Measurements from ENCODE around the gene TCF23.

TCF23 gene

GRCh38 chr2:27170581-27171337 lies 22.0 kb downstream of the TCF23 start:
- H3K9me3 ChIP-seq (ENCODE audit: control insufficient read depth, low read length), result no peaks in the 10 kb centered on the region
- H3K27me3 ChIP-seq (ENCODE audit: control insufficient read depth in 1 of 2, insufficient read depth in 1 of 2, low read length in 2 of 2), result peaks cover 0 to 61% of the 10 kb centered on the region in 2 experiments
- no peak overlapping the region for H2AFZ ChIP-seq (ENCODE audit: low read depth, low read length)
- 93% methylated on average over 5 of the region's 6 CpGs for WGBS
- H2AK5ac ChIP-seq (ENCODE audit: low read length, severe bottlenecking), result no peak overlapping the region
- peak overlapping the region; percentile 60 for H3K9ac ChIP-seq (ENCODE audit: low read length)
- H4K91ac ChIP-seq (ENCODE audit: low read length), result no peak overlapping the region
- no peak overlapping the region for H3K14ac ChIP-seq (ENCODE audit: low read length in 2 of 2)
- no peak overlapping the region for H3K4me2 ChIP-seq (ENCODE audit: low read length, poor library complexity, severe bottlenecking)
- no peaks in the 10 kb centered on the region for H3K79me1 ChIP-seq (replicated peaks; ENCODE audit: low read length, poor library complexity, severe bottlenecking)
- H2BK12ac ChIP-seq (ENCODE audit: low read length in 2 of 2), result no peak overlapping the region
- no peak overlapping the region for H3K18ac ChIP-seq (ENCODE audit: low read depth in 1 of 2, low read length in 2 of 2)
- DNase-seq, result no peak
- no peak overlapping the region for H2BK5ac ChIP-seq (ENCODE audit: low read depth, low read length, poor library complexity, severe bottlenecking)
- no peak overlapping the region for H4K8ac ChIP-seq (ENCODE audit: low read length)
- no peak overlapping the region for H3K23ac ChIP-seq (ENCODE audit: low read length in 2 of 2)
- H3K27ac ChIP-seq (ENCODE audit: low read length, poor library complexity, severe bottlenecking), result no peak overlapping the region
- no peak overlapping the region for H3K4me3 ChIP-seq (ENCODE audit: insufficient read depth in 1 of 2, low read depth in 1 of 2, low read length in 2 of 2)
- H3K4ac ChIP-seq (ENCODE audit: low read depth in 1 of 2, low read length in 2 of 2), result no peak overlapping the region
- no peak overlapping the region for H2BK120ac ChIP-seq (ENCODE audit: low read depth, low read length)
- H2BK15ac ChIP-seq (ENCODE audit: low read depth, poor library complexity, severe bottlenecking), result no peak overlapping the region
- H3K36me3 ChIP-seq (ENCODE audit: control insufficient read depth in 1 of 2, insufficient read depth in 2 of 2, low read depth in 1 of 2, low read length in 2 of 2), result no peaks in the 10 kb centered on the region
- H3K4me1 ChIP-seq (ENCODE audit: control insufficient read depth, insufficient read depth, low read depth, low read length), result peaks cover 3% of the 10 kb centered on the region

- WGBS, result 76% methylated on average over 8 of the region's 8 CpGs
These were observed 22.6 kb downstream of the TCF23 start for GRCh38 chr2:27171351-27171848.

GRCh38 chr2:27174638-27175037 lies 25.8 kb downstream of the TCF23 start:
- Histone ChIP-seq H3K18ac (ENCODE audit: low read depth in 1 of 2, low read length in 2 of 2) (no peak overlapping the region), H4K91ac (ENCODE audit: low read length) (no peak overlapping the region), H3K79me1 (replicated peaks; ENCODE audit: low read length, poor library complexity, severe bottlenecking) (no peaks in the 10 kb centered on the region), H3K27me3 (ENCODE audit: control insufficient read depth in 1 of 2, insufficient read depth in 1 of 2, low read length in 2 of 2) (peaks cover 0 to 62% of the 10 kb centered on the region in 2 experiments), H4K8ac (ENCODE audit: low read length) (no peak overlapping the region), H3K4me3 (ENCODE audit: insufficient read depth in 1 of 2, low read depth in 1 of 2, low read length in 2 of 2) (no peak overlapping the region), H3K9me3 (ENCODE audit: control insufficient read depth, low read length) (no peaks in the 10 kb centered on the region), H2AFZ (ENCODE audit: low read depth, low read length) (no peak overlapping the region), H3K4me2 (ENCODE audit: low read length, poor library complexity, severe bottlenecking) (no peak overlapping the region), H3K4ac (ENCODE audit: low read depth in 1 of 2, low read length in 2 of 2) (no peak overlapping the region), H3K9ac (ENCODE audit: low read length) (no peak overlapping the region), H2BK12ac (ENCODE audit: low read length in 2 of 2) (no peak overlapping the region), H3K36me3 (ENCODE audit: control insufficient read depth in 1 of 2, insufficient read depth in 2 of 2, low read depth in 1 of 2, low read length in 2 of 2) (no peaks in the 10 kb centered on the region), H3K4me1 (ENCODE audit: control insufficient read depth, insufficient read depth, low read depth, low read length) (peaks cover 4% of the 10 kb centered on the region), H2BK15ac (ENCODE audit: low read depth, poor library complexity, severe bottlenecking) (no peak overlapping the region), H2AK5ac (ENCODE audit: low read length, severe bottlenecking) (no peak overlapping the region), H3K23ac (ENCODE audit: low read length in 2 of 2) (no peak overlapping the region), H3K14ac (ENCODE audit: low read length in 2 of 2) (no peak overlapping the region), H3K27ac (ENCODE audit: low read length, poor library complexity, severe bottlenecking) (no peak overlapping the region), H2BK5ac (ENCODE audit: low read depth, low read length, poor library complexity, severe bottlenecking) (no peak overlapping the region), H2BK120ac (ENCODE audit: low read depth, low read length) (no peak overlapping the region)
- 67% methylated on average over 6 of the region's 6 CpGs for WGBS
- peak; percentile 18 for DNase-seq

More at GRCh38 chr2:27171351-27171848, 22.6 kb downstream of the TCF23 start:
- Histone ChIP-seq H2BK15ac (ENCODE audit: low read depth, poor library complexity, severe bottlenecking) (no peak overlapping the region), H3K27ac (ENCODE audit: low read length, poor library complexity, severe bottlenecking) (no peak overlapping the region), H3K27me3 (ENCODE audit: control insufficient read depth in 1 of 2, insufficient read depth in 1 of 2, low read length in 2 of 2) (peaks cover 0 to 61% of the 10 kb centered on the region in 2 experiments), H3K18ac (ENCODE audit: low read depth in 1 of 2, low read length in 2 of 2) (no peak overlapping the region), H2AK5ac (ENCODE audit: low read length, severe bottlenecking) (no peak overlapping the region), H3K4me3 (ENCODE audit: insufficient read depth in 1 of 2, low read depth in 1 of 2, low read length in 2 of 2) (no peak overlapping the region), H3K4ac (ENCODE audit: low read depth in 1 of 2, low read length in 2 of 2) (no peak overlapping the region), H2AFZ (ENCODE audit: low read depth, low read length) (no peak overlapping the region), H4K8ac (ENCODE audit: low read length) (no peak overlapping the region), H3K4me2 (ENCODE audit: low read length, poor library complexity, severe bottlenecking) (no peak overlapping the region), H2BK5ac (ENCODE audit: low read depth, low read length, poor library complexity, severe bottlenecking) (no peak overlapping the region), H3K79me1 (replicated peaks; ENCODE audit: low read length, poor library complexity, severe bottlenecking) (no peaks in the 10 kb centered on the region), H3K9ac (ENCODE audit: low read length) (no peak overlapping the region), H3K36me3 (ENCODE audit: control insufficient read depth in 1 of 2, insufficient read depth in 2 of 2, low read depth in 1 of 2, low read length in 2 of 2) (no peaks in the 10 kb centered on the region), H3K4me1 (ENCODE audit: control insufficient read depth, insufficient read depth, low read depth, low read length) (peaks cover 3% of the 10 kb centered on the region), H3K14ac (ENCODE audit: low read length in 2 of 2) (no peak overlapping the region), H3K23ac (ENCODE audit: low read length in 2 of 2) (no peak overlapping the region), H2BK120ac (ENCODE audit: low read depth, low read length) (no peak overlapping the region), H4K91ac (ENCODE audit: low read length) (no peak overlapping the region), H3K9me3 (ENCODE audit: control insufficient read depth, low read length) (no peaks in the 10 kb centered on the region), H2BK12ac (ENCODE audit: low read length in 2 of 2) (no peak overlapping the region)
- no peak for DNase-seq

GRCh38 chr2:27175330-27175729 lies 26.5 kb downstream of the TCF23 start:
- H3K4me1 ChIP-seq (ENCODE audit: control insufficient read depth, insufficient read depth, low read depth, low read length), result peaks cover 1% of the 10 kb centered on the region
- no peak overlapping the region for H3K4me3 ChIP-seq (ENCODE audit: insufficient read depth in 1 of 2, low read depth in 1 of 2, low read length in 2 of 2)
- no peaks in the 10 kb centered on the region for H3K9me3 ChIP-seq (ENCODE audit: control insufficient read depth, low read length)
- no peak overlapping the region for H3K23ac ChIP-seq (ENCODE audit: low read length in 2 of 2)
- no peak overlapping the region for H2AK5ac ChIP-seq (ENCODE audit: low read length, severe bottlenecking)
- H3K36me3 ChIP-seq (ENCODE audit: control insufficient read depth in 1 of 2, insufficient read depth in 2 of 2, low read depth in 1 of 2, low read length in 2 of 2), result no peaks in the 10 kb centered on the region
- no peak overlapping the region for H3K27ac ChIP-seq (ENCODE audit: low read length, poor library complexity, severe bottlenecking)
- DNase-seq, result no peak
- no peak overlapping the region for H3K14ac ChIP-seq (ENCODE audit: low read length in 2 of 2)
- H3K79me1 ChIP-seq (replicated peaks; ENCODE audit: low read length, poor library complexity, severe bottlenecking), result no peaks in the 10 kb centered on the region
- H2AFZ ChIP-seq (ENCODE audit: low read depth, low read length), result no peak overlapping the region
- 75% methylated on average over 7 of the region's 8 CpGs for WGBS
- no peak overlapping the region for H2BK12ac ChIP-seq (ENCODE audit: low read length in 2 of 2)
- no peak overlapping the region for H3K9ac ChIP-seq (ENCODE audit: low read length)
- H3K4me2 ChIP-seq (ENCODE audit: low read length, poor library complexity, severe bottlenecking), result no peak overlapping the region
- H4K91ac ChIP-seq (ENCODE audit: low read length), result no peak overlapping the region
- H3K4ac ChIP-seq (ENCODE audit: low read depth in 1 of 2, low read length in 2 of 2), result no peak overlapping the region
- no peak overlapping the region for H2BK120ac ChIP-seq (ENCODE audit: low read depth, low read length)
- H4K8ac ChIP-seq (ENCODE audit: low read length), result no peak overlapping the region
- H3K27me3 ChIP-seq (ENCODE audit: control insufficient read depth in 1 of 2, insufficient read depth in 1 of 2, low read length in 2 of 2), result peaks cover 0 to 59% of the 10 kb centered on the region in 2 experiments
- H2BK15ac ChIP-seq (ENCODE audit: low read depth, poor library complexity, severe bottlenecking), result no peak overlapping the region
- no peak overlapping the region for H3K18ac ChIP-seq (ENCODE audit: low read depth in 1 of 2, low read length in 2 of 2)
- H2BK5ac ChIP-seq (ENCODE audit: low read depth, low read length, poor library complexity, severe bottlenecking), result no peak overlapping the region
